ENCODE data around the gene CSNK1G3.
"Not testable (repeated sequence)": the region's sequence is repeated elsewhere in the genome, so short reads cannot be mapped to it uniquely, and the experiment has no call there.

Gene CSNK1G3

GRCh38 chr5:123511648-123512605 is at the start of gene CSNK1G3:
TSS of gene CSNK1G3 (plus strand) at chr5:123512177. CDS start at chr5:123545664, 33,487 bp downstream.
- DNase-seq: peak; percentile 66

- not testable (repeated sequence) for DNase-seq
Measured at GRCh38 chr5:123466839-123467238, 45.1 kb upstream of the CSNK1G3 start.

GRCh38 chr5:123471385-123471784 is 40.6 kb upstream of the CSNK1G3 start:
- DNase-seq: no peak

- DNase-seq: no peak
Measured at GRCh38 chr5:123472150-123472924, 39.6 kb upstream of the CSNK1G3 start.

GRCh38 chr5:123474228-123474627 is 37.7 kb upstream of the CSNK1G3 start:
- DNase-seq: no peak

GRCh38 chr5:123476731-123477130 is 35.2 kb upstream of the CSNK1G3 start:
- no peak for DNase-seq

- DNase-seq: no peak
Measured at GRCh38 chr5:123478546-123478945, 33.4 kb upstream of the CSNK1G3 start.

GRCh38 chr5:123482258-123482657 is 29.7 kb upstream of the CSNK1G3 start:
- DNase-seq: no peak

- DNase-seq: no peak
Measured at GRCh38 chr5:123483446-123484077, 28.4 kb upstream of the CSNK1G3 start.

- DNase-seq: no peak
Measured at GRCh38 chr5:123485275-123485674, 26.7 kb upstream of the CSNK1G3 start.

GRCh38 chr5:123486951-123487655 is 24.9 kb upstream of the CSNK1G3 start:
- DNase-seq: no peak

GRCh38 chr5:123490974-123491373 is 21.0 kb upstream of the CSNK1G3 start:
- DNase-seq: no peak

- not testable (repeated sequence) for DNase-seq
Measured at GRCh38 chr5:123495211-123495610, 16.8 kb upstream of the CSNK1G3 start.

GRCh38 chr5:123496892-123497291 is 15.1 kb upstream of the CSNK1G3 start:
- no peak for DNase-seq

GRCh38 chr5:123500471-123500870 is 11.5 kb upstream of the CSNK1G3 start:
- no peak for DNase-seq

- no peak for DNase-seq
Measured at GRCh38 chr5:123502120-123502519, 9.9 kb upstream of the CSNK1G3 start.

GRCh38 chr5:123503299-123503698 is 8.7 kb upstream of the CSNK1G3 start:
- DNase-seq: no peak

GRCh38 chr5:123505633-123506032 is 6.3 kb upstream of the CSNK1G3 start:
- no peak for DNase-seq

- no peak for DNase-seq
Measured at GRCh38 chr5:123508441-123508840, 3.5 kb upstream of the CSNK1G3 start.

GRCh38 chr5:123511290-123511647 is 708 bp upstream of the CSNK1G3 start:
- no peak for DNase-seq

GRCh38 chr5:123512611-123513461 is 859 bp downstream of the CSNK1G3 start:
- DNase-seq: no peak

Measured in NCI-H1417 treated with DMSO at 0.1 percent for 48 hours (cell line).